Spleen (tissue), 11 donors: ENCODE results near the gene LOXL3. TPM values are rescaled to one million over a fixed set of nuclear protein-coding genes. Genes with fewer than 3 reads are reported as not detected.
A peak's percentile ranks its signal among the peaks of the same experiment; 100 is the strongest.

Experiments used
- DNase-seq: peaks from one replicate; pipeline ENCODE4 v3.0.0-alpha.2; 2020
- H3K27ac ChIP-seq, 8 donors: fragments of 200-600 bp; sonication (generic) in 7 of 8; 1 replicate in 4 of 8; 2 replicates in 4 of 8; pipeline versions ENCODE4 v1.5.0 to v1.8.0; 2016 to 2021; ENCODE audit warnings: inconsistent platforms in 4 of 8, mild to moderate bottlenecking in 4 of 8, moderate library complexity in 1 of 8
- H3K27me3 ChIP-seq, 7 donors: fragments of 200-600 bp; sonication (generic) in 6 of 7; replicated peaks in 1 of 7; 1 replicate in 4 of 7; 2 replicates in 3 of 7; pipeline versions ENCODE4 v1.5.0 to v1.8.0; 2016 to 2021; ENCODE audit warnings: inconsistent platforms in 3 of 7, mild to moderate bottlenecking in 1 of 7
- H3K36me3 ChIP-seq, 6 donors: fragments of 200-600 bp; sonication (generic) in 5 of 6; 1 replicate in 4 of 6; 2 replicates in 2 of 6; pipeline versions ENCODE4 v1.5.0 to v1.8.0; 2016 to 2021; ENCODE audit warnings: inconsistent platforms in 2 of 6
- H3K4me1 ChIP-seq, 6 donors: fragments of 200-600 bp; sonication (generic) in 5 of 6; 1 replicate in 3 of 6; 2 replicates in 3 of 6; pipeline versions ENCODE4 v1.5.0 to v1.8.0; 2016 to 2021; ENCODE audit warnings: inconsistent platforms in 3 of 6
- H3K4me3 ChIP-seq, 8 donors: fragments of 200-600 bp; sonication (generic) in 7 of 8; 1 replicate in 4 of 8; 2 replicates in 4 of 8; pipeline versions ENCODE4 v1.5.0 to v1.8.0; 2016 to 2021; ENCODE audit warnings: inconsistent platforms in 4 of 8, mild to moderate bottlenecking in 4 of 8, moderate library complexity in 2 of 8
- H3K9me3 ChIP-seq, 8 donors: fragments of 200-600 bp; sonication (generic) in 7 of 8; 1 replicate in 4 of 8; 2 replicates in 4 of 8; pipeline versions ENCODE4 v1.5.0 to v1.8.0; 2016 to 2021; ENCODE audit warnings: inconsistent platforms in 4 of 8
- POLR2A ChIP-seq, 3 donors: fragments of 450-650 bp; IDR thresholded peaks; one replicate each; pipeline ENCODE4 v1.5.1; 2017; ENCODE audit warnings: antibody characterized with exemption in 3 of 3, mild to moderate bottlenecking in 1 of 3
- POLR2AphosphoS5 ChIP-seq, 3 donors: sonication (generic); formaldehyde crosslinking; IDR thresholded peaks; one replicate each; pipeline ENCODE4 v1.5.1; 2017; ENCODE audit warnings: antibody characterized with exemption in 3 of 3
- WGBS, 5 donors: extraction: QIAGEN DNeasy Blood & Tissue Kit in 3 of 5; methylation state at CpG; one replicate each; pipeline versions ENCODE4 v1.1.5 to v1.1.7; 2013 to 2018; 5-methylcytosine and 5-hydroxymethylcytosine counted together
- intact Hi-C: fragments of 100-400 bp; cut with DNase I; formaldehyde crosslinking; loops from one replicate; pipeline ENCODE4 v1.15.0; 2023; ENCODE audit warnings: low total_unique reads
- polyA plus RNA-seq, 3 donors: library from polyadenylated mRNA; stranded (reverse); fragments of 200-250 nt; gene quantifications; one replicate each; pipeline ENCODE4 v1.2.1, GENCODE V29; 2013
- total RNA-seq, 7 donors: library from RNA; depleted of rRNA in 3 of 7; stranded (reverse); fragments of >200 nt in 3 of 7; fragmentation: NEBNext Ultra II Directional in 4 of 7; extraction: Animal tissue kit (Norgen Biotek cat#: 25700) in 4 of 7; gene quantifications; one replicate each; pipeline versions ENCODE4 v1.1.0 to v1.2.1, GENCODE V29; 2016 to 2021
- TF ChIP-seq, protein P1 (sequence below), 11 experiments: fragments of 200-600 bp in 7 of 11; fragments of 450-650 bp in 4 of 11; sonication (generic) in 4 of 11; IDR thresholded peaks in 8 of 11; conservative IDR thresholded peaks in 3 of 11; 1 replicate in 7 of 11; 2 replicates in 4 of 11; pipeline versions ENCODE4 v1.4.0 to v1.8.0; 2016 to 2021; ENCODE audit warnings: antibody characterized with exemption in 11 of 11, inconsistent platforms in 4 of 11, mild to moderate bottlenecking in 1 of 11
- donor health status: healthy with polysubstance abuse.
- donor health status: DM: no; HTN: no; CAD: no; lungs with moderate emphysema.
- donor health status: DM: no; HTN: no; CAD: no.
- donor health status: Bipolar disorder and iron deficiency.
- donor health status: healthy.
- donor health status: DM: no; HTN: no; CAD: no.
- donor health status: DM: yes; HTN: yes; CAD: no.

The LOXL3 gene
- total and polyA plus RNA-seq, 10 donors, result 1.8 to 27.4 (median 15.9) TPM

DNA sequence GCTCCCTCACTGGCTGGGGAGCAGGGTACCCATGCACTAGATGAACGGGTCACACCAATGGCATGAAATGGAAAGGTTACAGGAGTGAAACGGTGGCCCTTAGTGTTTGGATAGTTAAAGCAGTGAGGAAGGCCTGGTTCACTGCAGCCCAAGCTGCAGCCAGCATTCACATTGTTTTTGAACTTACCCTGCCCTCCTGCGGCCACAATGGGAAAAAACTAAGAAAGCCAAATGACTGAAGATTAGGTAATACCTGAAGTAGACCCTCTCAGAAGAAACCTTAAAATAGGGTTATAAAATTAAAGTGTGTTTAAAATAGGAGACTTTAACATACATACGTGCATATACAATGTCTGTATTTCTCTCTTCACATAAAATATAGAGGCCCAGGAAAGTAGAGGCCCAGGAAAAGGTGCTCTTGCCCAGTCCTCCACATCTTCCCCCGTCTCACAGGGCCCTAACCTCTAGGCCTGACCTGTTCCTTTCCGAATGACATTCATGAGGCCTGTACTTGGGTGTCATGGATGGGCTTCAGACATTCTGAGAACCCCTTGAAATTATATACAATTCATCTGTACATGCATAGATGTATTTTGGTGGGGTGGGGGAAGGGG, 34.0 kb upstream of the LOXL3 start:
- TF ChIP-seq, protein P1, sequence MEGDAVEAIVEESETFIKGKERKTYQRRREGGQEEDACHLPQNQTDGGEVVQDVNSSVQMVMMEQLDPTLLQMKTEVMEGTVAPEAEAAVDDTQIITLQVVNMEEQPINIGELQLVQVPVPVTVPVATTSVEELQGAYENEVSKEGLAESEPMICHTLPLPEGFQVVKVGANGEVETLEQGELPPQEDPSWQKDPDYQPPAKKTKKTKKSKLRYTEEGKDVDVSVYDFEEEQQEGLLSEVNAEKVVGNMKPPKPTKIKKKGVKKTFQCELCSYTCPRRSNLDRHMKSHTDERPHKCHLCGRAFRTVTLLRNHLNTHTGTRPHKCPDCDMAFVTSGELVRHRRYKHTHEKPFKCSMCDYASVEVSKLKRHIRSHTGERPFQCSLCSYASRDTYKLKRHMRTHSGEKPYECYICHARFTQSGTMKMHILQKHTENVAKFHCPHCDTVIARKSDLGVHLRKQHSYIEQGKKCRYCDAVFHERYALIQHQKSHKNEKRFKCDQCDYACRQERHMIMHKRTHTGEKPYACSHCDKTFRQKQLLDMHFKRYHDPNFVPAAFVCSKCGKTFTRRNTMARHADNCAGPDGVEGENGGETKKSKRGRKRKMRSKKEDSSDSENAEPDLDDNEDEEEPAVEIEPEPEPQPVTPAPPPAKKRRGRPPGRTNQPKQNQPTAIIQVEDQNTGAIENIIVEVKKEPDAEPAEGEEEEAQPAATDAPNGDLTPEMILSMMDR (IDR thresholded peaks at IDR 0.05 in 8 of 11, conservative IDR thresholded peaks at IDR 0.05 in 3 of 11), result peak; percentile 53 to 80 (median 74)
- TF ChIP-seq POLR2A (IDR thresholded peaks at IDR 0.05) (no peak), POLR2AphosphoS5 (IDR thresholded peaks at IDR 0.05) (peak in 1 of 3 donors; percentile 57)
- DNase-seq, result no peak
- peaks cover 0 to 15% (median 1%) of the 10 kb centered on the region in 7 donors for H3K27me3 ChIP-seq
- no peaks in the 10 kb centered on the region for H3K36me3 ChIP-seq
- H3K4me1 ChIP-seq, result peaks cover 0 to 36% (median 17%) of the 10 kb centered on the region in 6 donors
- H3K9me3 ChIP-seq, result no peaks in the 10 kb centered on the region
- H3K4me3 ChIP-seq, result no peak overlapping the region
- WGBS, 5 donors, result 17 to 26% (median 18%) methylated on average over 6 of the region's 6 CpGs
- intact Hi-C loops, result loop anchor here (5.0 kb wide), 2 partner anchors 85 to 105 kb away; partner anchors contain the start of genes CCDC142 and TTC31
- no peak overlapping the region for H3K27ac ChIP-seq

- TF ChIP-seq, protein P1 (IDR thresholded peaks at IDR 0.05 in 8 of 11, conservative IDR thresholded peaks at IDR 0.05 in 3 of 11), result no peak
- TF ChIP-seq POLR2AphosphoS5 (IDR thresholded peaks at IDR 0.05) (no peak), POLR2A (IDR thresholded peaks at IDR 0.05) (no peak)
- Histone ChIP-seq H3K4me3 (no peak overlapping the region), H3K36me3 (no peaks in the 10 kb centered on the region), H3K27ac (peak overlapping the region in 7 of 8 donors; percentile 0 to 51 (median 22)), H3K9me3 (no peaks in the 10 kb centered on the region), H3K27me3 (peaks cover 0 to 8% (median 0%) of the 10 kb centered on the region in 7 donors), H3K4me1 (peaks cover 0 to 36% (median 17%) of the 10 kb centered on the region in 6 donors)
- intact Hi-C loops, result loop anchor here (5.0 kb wide), 2 partner anchors 83 to 103 kb away; partner anchors contain the start of genes CCDC142 and TTC31
- WGBS, 5 donors, result 23 to 45% (median 39%) methylated on average over 4 of the region's 4 CpGs
- DNase-seq, result no peak
Observed at GRCh38 chr2:74585406-74586185, 31.9 kb upstream of the LOXL3 start.

DNA sequence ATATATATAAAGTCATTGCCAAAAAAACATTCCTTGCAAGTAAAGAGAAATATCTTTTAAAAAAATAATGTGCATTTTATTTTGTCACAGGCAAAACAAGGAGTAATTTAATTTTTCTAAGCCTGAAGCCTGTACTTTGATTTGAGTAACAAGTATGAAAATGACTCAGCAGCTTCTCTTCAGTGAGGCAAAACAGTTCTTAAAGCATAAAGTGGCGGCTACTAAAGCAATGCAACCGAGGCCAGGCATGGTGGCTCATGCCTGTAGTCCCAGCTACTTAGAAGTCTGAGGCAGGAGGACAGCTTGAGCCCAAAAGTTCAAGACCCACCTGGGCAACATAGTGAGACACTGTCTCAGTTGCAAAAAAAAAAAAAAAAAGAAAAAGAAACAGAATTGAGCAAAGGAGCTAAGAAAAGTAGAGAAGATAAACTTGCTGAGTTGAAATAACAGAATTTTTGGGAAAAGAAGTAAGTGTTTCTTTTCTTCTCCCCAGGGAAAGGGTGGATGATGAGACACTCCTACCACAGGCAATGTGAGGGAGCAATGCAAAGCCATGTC, 30.4 kb upstream of the LOXL3 start:
- H3K4me1 ChIP-seq, result peaks cover 0 to 36% (median 17%) of the 10 kb centered on the region in 6 donors
- H3K4me3 ChIP-seq, result no peak overlapping the region
- no peaks in the 10 kb centered on the region for H3K9me3 ChIP-seq
- no peak overlapping the region for H3K27ac ChIP-seq
- no peak for TF ChIP-seq POLR2AphosphoS5 (IDR thresholded peaks at IDR 0.05)
- TF ChIP-seq, protein P1 (IDR thresholded peaks at IDR 0.05 in 8 of 11, conservative IDR thresholded peaks at IDR 0.05 in 3 of 11), result no peak
- TF ChIP-seq POLR2A (IDR thresholded peaks at IDR 0.05), result no peak
- WGBS, 5 donors, result 27 to 57% (median 42%) methylated on average over 2 of the region's 2 CpGs
- intact Hi-C loops, result no loop called here
- H3K36me3 ChIP-seq, result no peaks in the 10 kb centered on the region
- no peaks in the 10 kb centered on the region for H3K27me3 ChIP-seq
- DNase-seq, result no peak

- Histone ChIP-seq H3K4me1 (peaks cover 0 to 43% (median 18%) of the 10 kb centered on the region in 6 donors), H3K27ac (no peak overlapping the region), H3K9me3 (no peaks in the 10 kb centered on the region), H3K27me3 (no peaks in the 10 kb centered on the region), H3K36me3 (no peaks in the 10 kb centered on the region), H3K4me3 (no peak overlapping the region)
- intact Hi-C loops, result no loop called here
- DNase-seq, result no peak
- TF ChIP-seq POLR2AphosphoS5 (IDR thresholded peaks at IDR 0.05) (no peak), POLR2A (IDR thresholded peaks at IDR 0.05) (no peak)
- TF ChIP-seq, protein P1 (IDR thresholded peaks at IDR 0.05 in 8 of 11, conservative IDR thresholded peaks at IDR 0.05 in 3 of 11), result no peak
Observed at GRCh38 chr2:74583504-74583903, 29.8 kb upstream of the LOXL3 start.
